Stimulated activated CD4-positive, alpha-beta T cell treated with anti-CD3 and anti-CD28 coated beads, Interleukin-4, amount 100 ng/mL, for 24 hours (primary cell): Measurements from ENCODE around the gene ADORA1.

Source experiments
- DNase-seq: peaks from one replicate; pipeline ENCODE4 v3.0.0-alpha.2; 2020

Gene ADORA1

DNA sequence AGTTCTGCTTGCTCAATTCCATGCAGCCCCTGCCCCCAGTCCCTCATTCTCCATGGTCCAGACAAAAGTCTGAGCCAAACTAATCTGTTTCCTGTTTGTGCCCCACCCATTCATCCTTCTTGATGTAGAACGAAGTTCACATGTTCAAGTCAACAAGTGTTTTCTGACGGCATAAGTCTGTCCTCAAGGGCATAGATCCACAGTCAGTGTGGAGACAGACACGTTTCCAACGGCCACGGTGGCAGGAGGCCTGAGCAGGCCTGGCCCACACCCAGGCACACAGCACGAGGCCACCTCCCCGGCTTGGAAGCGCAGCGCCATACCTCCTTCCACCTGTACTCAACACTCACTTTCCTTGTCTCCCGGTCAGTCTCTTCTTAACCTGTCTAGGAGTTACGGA is 16.1 kb downstream of the ADORA1 start:
- DNase-seq: no peak

DNA sequence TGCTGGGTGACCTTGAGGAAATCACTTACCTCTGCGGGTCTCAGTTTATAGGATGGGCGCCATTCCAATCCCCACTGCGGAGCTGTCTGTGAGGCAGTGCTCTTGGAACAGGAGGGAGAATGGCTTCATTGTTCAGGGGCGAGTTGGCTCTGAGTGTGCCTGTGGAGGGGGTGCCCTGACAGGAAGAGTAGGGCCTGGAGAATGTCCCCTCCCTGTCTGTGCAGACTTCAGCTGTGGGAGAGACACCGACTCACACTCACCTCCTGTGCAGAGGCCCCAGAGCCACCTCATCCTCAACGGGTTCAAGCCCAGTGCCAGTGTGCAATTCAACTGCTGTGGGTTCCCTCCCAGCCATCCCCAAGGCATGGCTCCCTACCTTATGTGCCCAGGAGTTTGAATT is 17.1 kb downstream of the ADORA1 start:
- no peak for DNase-seq

- no peak for DNase-seq
These were observed 18.0 kb downstream of the ADORA1 start for GRCh38 chr1:203145321-203146041.

GRCh38 chr1:203146042-203146369 is 18.5 kb downstream of the ADORA1 start:
- no peak for DNase-seq

- DNase-seq: no peak
These were observed 19.0 kb downstream of the ADORA1 start for GRCh38 chr1:203146537-203146936.

DNA sequence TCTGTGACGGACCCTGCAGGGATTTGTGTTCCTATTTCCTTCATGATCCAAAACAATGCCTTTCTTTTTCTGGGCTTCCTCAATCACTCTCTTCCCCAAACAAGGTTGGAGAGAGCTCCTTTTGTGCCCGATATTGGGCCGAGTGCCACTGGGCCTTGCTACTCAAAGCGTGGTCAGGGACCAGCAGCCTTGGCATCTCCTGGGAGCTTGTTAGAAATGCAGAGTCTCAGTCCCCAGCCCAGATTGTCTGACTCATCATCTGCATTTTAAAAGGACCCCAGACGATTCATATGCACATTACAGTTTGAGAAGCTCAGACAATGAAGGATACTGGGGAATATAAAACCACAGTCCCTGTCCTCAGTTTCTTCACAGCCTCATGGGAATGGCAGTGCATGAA is 19.9 kb downstream of the ADORA1 start:
- no peak for DNase-seq

DNA sequence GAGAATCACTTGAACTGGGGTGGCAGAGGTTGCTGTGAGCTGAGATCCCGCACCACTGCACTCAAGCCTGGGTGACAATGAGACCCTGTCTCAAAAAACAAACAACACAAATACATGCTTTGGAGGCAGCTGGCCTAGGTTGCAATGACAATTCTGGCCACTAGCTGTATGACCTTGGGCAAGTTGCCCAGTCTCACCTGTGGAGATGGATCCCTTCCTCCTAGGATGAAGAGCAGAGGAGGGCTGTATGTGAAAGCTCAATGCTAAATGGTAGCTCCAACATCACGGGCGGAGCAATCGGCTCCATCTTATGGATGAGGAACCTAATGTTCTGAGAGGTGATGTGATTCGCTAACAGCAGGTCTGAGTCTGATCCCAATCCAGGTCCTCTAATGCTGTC is 20.6 kb downstream of the ADORA1 start:
- no peak for DNase-seq

- no peak for DNase-seq
These were observed 21.1 kb downstream of the ADORA1 start for GRCh38 chr1:203148579-203148978.

DNA sequence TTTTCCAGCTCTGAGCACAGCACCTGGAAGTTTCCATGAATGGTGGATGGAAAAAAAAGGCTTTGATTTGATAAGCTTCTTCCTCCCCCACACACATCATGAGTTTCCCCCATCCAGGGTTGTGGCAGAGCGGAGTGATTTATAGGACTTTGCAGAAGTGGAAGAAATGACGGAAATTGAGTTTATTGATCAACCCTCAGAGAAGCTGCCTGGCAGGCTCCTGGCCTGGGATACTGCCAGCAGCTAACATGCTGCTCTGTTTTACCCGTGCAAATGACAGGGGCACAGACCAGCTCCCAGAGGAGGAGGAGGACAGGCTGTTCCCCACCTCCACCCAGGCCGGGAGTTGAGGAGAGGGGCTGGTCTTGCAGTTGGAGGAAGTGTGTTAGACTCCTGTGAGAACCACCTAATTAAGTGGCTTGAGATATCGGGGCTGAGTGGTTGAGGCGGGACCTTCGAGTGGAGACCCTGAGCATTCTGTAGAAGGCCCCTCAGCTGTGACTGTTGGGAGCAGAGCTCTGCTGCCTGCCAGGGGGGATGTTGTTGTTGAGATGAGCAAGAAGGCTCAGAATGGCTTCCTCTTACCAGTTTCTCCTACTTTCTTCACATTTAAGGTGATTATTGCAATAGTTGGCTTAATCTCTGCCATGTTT is 21.8 kb downstream of the ADORA1 start:
- no peak for DNase-seq

DNA sequence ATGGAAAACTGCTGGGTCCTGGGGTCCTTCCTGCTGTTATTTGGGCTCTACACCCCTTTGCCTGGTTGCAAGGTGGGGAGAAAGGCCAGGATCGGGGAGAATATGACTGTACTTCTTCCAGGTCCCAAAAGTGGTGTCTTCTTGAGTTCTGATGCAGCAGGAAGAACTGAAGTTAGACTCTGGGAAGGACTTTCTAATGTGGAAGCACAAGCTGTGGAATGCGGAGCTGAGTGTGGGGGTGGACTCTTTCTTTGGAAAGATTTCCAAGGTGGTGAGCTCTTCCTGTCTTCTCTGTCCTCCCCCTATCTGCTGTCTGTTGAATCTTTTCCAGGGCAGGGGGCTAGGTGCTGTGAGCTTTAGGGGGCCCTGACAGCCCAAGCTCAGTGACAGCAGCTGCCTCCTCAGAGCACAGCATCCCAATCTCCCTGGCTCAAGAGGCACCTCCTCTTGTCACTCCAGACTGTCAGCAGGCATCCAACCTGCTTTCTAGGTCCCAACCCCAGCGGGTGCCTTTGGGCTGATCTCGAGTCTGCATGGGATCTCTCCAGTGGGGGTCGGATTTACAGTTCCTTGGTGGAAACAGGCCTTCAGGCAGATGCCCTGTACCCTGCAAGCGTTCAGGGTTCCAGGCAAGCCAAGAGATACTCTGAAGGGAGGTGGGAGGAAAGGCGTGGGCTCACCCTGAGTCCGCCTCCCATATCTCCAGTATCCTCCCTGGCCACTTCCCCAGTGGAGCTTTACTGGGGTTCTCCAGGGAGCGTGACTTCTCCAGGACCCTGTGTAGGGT is 23.2 kb downstream of the ADORA1 start:
- DNase-seq: no peak

GRCh38 chr1:203151362-203152157 is 24.0 kb downstream of the ADORA1 start:
- DNase-seq: no peak

- no peak for DNase-seq
These were observed 24.9 kb downstream of the ADORA1 start for GRCh38 chr1:203152158-203153034.

DNA sequence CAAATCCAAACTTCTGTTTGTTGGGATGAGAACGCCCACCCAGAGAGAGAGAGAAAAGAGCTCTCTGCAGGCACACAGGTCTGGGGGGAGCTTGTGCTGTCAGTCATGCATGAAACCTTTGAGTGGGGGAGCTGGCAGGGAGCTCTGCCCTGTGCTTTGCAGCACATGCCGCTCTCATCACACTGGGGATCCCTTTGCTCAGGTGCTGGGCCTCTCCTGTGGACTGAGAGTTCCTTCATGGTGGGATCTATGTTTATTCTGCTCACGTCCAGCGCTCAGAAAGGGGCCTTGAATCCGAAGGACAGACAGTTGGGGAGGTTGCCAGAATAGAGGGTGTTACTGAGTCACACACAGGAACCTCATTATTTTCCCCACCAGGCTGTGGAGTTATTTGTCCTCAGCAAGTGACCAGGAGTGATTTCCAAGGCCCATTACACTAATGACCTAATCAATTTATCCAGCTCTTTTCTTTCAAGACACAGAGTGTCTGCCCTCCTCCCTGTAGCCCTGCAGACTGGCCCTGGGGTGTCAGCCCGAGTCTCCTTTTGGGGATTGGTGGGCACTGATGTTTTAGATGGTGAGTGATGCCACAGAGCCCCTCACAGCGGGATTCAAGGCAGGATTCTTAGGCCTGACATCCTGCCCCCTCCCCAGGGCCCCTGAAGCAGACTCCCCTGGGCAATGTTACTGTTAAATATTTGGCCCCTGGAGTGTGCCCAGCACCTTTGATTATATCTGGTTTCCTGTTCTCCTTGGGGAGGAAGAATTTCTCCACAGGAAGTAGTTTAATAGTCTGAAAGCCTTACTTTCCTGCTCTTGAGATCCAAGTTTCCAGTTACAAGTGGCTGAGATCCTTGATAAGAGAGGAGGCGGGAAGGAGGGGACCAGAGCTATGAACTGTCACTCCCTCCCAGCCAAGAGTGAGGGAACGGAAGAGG is 25.8 kb downstream of the ADORA1 start:
- no peak for DNase-seq

DNA sequence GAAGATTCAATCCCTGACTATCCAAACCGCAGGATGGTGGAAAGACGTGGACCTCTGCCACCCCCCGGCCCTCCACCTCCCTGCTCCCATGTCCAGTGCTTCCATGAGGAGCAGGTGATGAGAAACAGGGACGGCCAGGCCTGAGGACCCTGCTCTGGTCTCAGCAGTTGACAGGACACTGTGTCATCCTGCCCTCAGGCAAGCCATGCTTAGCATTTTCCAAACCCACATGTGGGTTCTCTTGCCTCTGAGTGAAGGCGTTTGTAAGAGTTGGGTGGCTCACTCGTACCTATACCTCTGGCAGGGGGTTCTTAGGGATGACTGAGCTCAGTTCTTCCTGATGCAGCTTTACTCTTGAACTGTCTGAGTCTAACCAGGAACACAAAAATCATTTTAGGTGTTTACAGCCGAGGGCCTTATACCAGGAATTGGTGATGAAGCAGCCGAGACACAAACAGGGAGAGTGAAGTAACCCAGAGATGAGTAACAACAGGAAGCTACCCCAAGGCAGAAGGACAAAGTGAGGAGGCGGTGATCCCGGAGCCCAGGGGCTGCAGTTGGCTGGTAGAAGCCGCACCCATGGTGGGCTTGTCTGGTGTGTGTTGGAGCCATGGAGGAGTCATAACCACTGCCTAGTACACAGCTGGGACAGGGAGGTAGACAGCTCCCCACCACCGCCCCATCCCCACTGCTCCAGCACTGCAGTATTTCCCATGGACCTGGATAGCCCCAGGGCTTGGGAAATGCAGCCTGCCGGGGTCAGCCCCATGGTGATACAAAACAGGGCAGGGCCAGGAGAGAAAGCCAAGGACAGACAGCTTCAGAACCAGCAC is 26.7 kb downstream of the ADORA1 start:
- DNase-seq: no peak

- DNase-seq: no peak
These were observed 28.8 kb downstream of the ADORA1 start for GRCh38 chr1:203156280-203156679.

GRCh38 chr1:203158423-203158822 is 30.9 kb downstream of the ADORA1 start:
- no peak for DNase-seq

GRCh38 chr1:203158960-203159665 is 31.6 kb downstream of the ADORA1 start:
- DNase-seq: no peak

DNA sequence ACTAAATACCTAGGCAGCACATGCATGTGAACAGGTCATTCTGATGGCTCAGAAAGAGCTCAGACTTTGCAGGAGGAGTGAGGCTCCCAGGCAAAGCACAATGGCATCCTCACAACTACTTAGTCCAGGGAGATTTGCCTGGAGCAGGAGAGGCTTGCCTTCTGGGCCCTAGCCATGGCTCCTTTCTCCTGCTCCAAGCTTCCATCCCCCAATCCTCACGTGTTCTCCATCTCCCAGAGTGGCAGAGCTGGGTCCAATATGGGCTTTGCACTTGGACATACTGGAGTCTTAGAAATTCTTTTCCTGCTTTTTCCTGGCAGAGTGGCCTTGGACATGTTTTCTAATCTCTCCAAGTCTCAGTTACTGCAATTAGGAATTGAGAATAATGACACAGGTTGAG is 32.3 kb downstream of the ADORA1 start:
- DNase-seq: no peak

GRCh38 chr1:203161175-203161574 is 33.6 kb downstream of the ADORA1 start:
- DNase-seq: no peak
